GM10266 (cell line): ENCODE measurements around the gene RNF214.

Experiments
- DNase-seq: peaks from one replicate; pipeline ENCODE4 v3.0.0; 2012; ENCODE audit errors: extremely low spot score
- CTCF ChIP-seq: IDR thresholded peaks from 2 replicates; pipeline ENCODE4 v1.5.1; 2012; ENCODE audit warnings: mild to moderate bottlenecking, low read depth; ENCODE audit not compliant: control insufficient read depth, insufficient read depth; ENCODE audit errors: missing control alignments

The RNF214 gene

DNA sequence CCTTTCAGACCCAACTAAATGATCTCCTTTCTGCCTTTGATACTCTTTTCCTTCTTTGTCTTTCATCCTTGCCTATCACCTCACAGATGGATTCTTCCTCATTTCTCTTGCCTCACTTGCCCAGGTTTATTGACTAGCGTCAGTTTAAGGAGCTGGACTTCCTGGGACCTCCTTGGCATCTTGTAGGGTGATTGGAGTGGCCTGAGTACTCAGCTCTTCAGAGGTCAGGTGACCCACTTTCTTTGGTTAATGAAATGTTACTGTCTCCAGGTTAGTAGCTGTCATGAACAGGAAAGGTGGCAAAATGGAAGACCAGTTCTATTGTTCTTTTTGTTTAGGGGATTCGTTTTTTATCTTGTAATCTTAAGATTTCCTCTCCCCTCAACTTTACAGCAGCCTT, 54.1 kb downstream of the RNF214 start:
- no peak for DNase-seq
- no peak for TF ChIP-seq CTCF

- TF ChIP-seq CTCF = no peak
- DNase-seq = no peak
Observed at GRCh38 chr11:117287668-117288067, 55.2 kb downstream of the RNF214 start.

- TF ChIP-seq CTCF = no peak
- no peak for DNase-seq
Observed at GRCh38 chr11:117289795-117290194, 57.3 kb downstream of the RNF214 start.

DNA sequence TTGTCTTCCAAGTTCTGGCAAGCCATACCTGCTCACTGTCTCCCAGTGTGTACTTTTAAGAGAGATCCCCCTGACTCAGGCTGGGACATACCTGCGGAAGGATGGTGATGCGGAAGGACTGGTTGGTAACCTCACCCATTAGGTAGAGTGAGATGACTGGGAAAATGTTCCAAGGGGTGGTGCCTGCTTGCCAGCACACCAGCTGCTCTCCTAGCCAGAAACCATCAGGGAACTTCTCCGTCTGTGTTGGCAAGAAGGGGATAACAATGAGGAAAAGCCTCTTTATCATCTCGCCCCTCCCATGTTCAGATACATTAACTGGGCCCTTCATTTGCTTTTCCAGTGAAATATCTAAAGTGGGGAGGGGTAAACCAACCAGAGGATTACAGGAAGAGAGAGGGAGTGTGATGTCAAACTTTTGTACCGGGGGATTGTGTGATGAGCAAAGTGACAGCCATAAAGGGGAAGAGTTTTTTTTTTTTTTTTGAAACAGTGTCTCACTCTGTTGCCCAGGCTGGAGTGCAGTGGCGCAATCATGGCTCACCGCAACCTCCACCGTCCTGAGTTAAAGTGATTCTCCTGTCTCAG, 58.4 kb downstream of the RNF214 start, which contains the start of gene BACE1-AS:
BACE1-AS (plus strand) TSS at position 538 of the 588 bp plus-strand sequence.
- no peak for TF ChIP-seq CTCF
- no peak for DNase-seq

DNA sequence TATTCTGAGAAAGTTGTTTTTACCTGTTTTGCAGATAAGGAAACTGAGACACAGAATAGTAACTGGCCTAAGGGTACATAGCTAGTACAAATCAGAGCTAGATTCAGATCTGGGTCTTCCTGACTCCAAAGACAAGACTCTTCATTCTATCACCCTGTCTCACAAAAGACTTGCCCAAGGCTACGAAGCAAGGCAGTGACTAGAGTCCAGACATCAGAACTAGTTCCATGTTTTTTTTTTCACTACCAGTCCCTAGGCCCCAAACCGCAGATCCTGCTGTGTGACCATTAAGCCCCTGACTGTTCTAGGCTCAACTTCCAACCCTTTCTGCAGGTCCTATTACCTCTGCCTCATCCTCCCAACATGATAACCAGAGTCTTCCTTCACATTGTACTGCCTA, 60.1 kb downstream of the RNF214 start:
- no peak for TF ChIP-seq CTCF
- DNase-seq = no peak

DNA sequence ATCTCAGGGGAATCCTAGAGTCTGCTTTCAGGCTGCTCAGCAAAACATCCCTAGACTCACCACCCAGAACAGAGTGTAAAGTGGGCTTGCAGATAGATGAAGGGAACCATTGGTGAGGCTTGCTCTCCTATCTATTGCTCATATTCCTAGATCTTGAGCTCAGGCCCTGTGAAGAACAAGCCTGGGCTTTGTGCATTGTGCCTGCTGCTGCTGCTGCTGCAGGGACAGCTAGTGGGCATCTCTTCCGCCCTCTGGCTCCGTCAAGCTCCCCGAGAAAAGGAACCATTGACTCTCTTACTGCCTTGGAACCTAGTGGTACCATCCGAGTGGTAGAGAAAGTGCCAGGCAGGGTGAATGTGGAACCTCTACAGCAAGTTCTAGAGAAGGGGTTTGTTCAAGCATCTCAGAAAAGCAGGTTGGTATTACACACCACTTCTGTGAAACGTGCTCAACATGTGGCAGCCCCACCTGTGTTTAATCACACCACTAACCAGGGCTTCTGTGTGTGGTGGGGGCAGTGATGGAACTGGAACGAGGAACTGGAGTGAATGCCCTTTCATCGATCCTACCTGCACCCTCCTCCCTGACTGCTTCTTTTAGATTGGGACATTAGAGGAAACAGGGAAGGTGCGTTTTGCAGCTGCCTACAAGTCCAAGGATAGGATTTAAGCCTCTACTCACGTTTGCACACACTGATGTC, 63.1 kb downstream of the RNF214 start:
- no peak for TF ChIP-seq CTCF
- no peak for DNase-seq

DNA sequence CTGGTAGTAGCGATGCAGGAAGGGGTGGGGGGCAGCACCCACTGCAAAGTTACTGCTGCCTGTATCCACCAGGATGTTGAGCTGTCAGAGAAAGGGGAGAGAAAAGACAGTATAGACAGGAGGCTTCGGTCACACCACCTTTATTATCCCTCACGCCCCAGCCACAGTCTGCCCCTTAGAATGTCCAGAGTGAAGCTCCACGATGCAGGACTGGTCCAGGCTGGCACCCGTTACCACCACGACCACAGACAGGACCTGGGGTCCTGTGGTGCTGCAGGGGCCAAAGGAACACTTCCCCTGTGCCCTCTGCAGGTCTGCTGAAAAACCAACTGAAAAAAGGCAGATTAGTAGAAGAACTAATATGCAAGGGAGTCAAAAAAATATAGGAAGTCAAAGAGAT, 64.4 kb downstream of the RNF214 start:
- TF ChIP-seq CTCF = no peak
- no peak for DNase-seq
